Prostate gland (tissue), 2 donors: ENCODE measurements around the gene RTN4R. TPM values are rescaled to one million over a fixed set of nuclear protein-coding genes. Genes with fewer than 3 reads are reported as not detected.

Experiments used
- DNase-seq: peaks from one replicate; pipeline ENCODE4 v3.0.0-alpha.2; 2019; ENCODE audit warnings: low spot score
- H3K27ac ChIP-seq, 2 donors: fragments of 200-600 bp; sonication (generic); 2 replicates each; pipeline ENCODE4 v1.5.1; 2017 to 2019
- H3K27me3 ChIP-seq: fragments of 200-600 bp; sonication (generic); replicated peaks from 2 replicates; pipeline ENCODE4 v1.5.1; 2019; ENCODE audit not compliant: insufficient read depth
- H3K36me3 ChIP-seq, 2 donors: fragments of 200-600 bp; sonication (generic); 1 replicate in 1 of 2; 2 replicates in 1 of 2; pipeline versions ENCODE4 v1.5.1 to v1.8.1; 2017 to 2019
- H3K4me1 ChIP-seq: fragments of 200-600 bp; sonication (generic); replicated peaks from 2 replicates; pipeline ENCODE4 v1.5.1; 2019
- H3K4me3 ChIP-seq, 2 donors: fragments of 200-600 bp; sonication (generic); 2 replicates each; pipeline ENCODE4 v1.5.1; 2017 to 2019
- H3K9me3 ChIP-seq: fragments of 200-600 bp; sonication (generic); 2 replicates; pipeline ENCODE4 v1.5.1; 2017
- CTCF ChIP-seq, 4 experiments: fragments of 200-600 bp in 2 of 4; fragments of 450-650 bp in 2 of 4; sonication (generic) in 2 of 4; IDR thresholded peaks; 1 replicate in 3 of 4; 2 replicates in 1 of 4; pipeline ENCODE4 v1.5.1; 2016 to 2019; ENCODE audit warnings: antibody characterized with exemption in 4 of 4, mild to moderate bottlenecking in 2 of 4, moderate library complexity in 2 of 4
- POLR2A ChIP-seq: fragments of 450-650 bp; IDR thresholded peaks from one replicate; pipeline ENCODE4 v1.6.1; 2016; ENCODE audit warnings: antibody characterized with exemption, mild to moderate bottlenecking
- POLR2AphosphoS5 ChIP-seq: sonication (generic); formaldehyde crosslinking; IDR thresholded peaks from one replicate; pipeline ENCODE4 v1.6.1; 2017; ENCODE audit warnings: antibody characterized with exemption
- WGBS: methylation state at CpG from one replicate; pipeline ENCODE4 v1.1.5; 2018; 5-methylcytosine and 5-hydroxymethylcytosine counted together
- intact Hi-C: fragments of 100-400 bp; cut with DNase I; formaldehyde crosslinking; loops from one replicate; pipeline ENCODE4 v1.14.2; 2022
- total RNA-seq, 2 donors: library from RNA; depleted of rRNA; stranded (reverse); fragments of >200 nt; gene quantifications; one replicate each; pipeline ENCODE4 v1.1.0, GENCODE V29; 2016

The RTN4R gene
- total RNA-seq, 2 donors from 2014 or later, result 4.4 to 6.0 TPM

GRCh38 chr22:20246368-20247009 lies 21.6 kb downstream of the RTN4R start:
- 91% methylated on average over 19 of the region's 19 CpGs for WGBS
- Histone ChIP-seq H3K36me3 (no peaks in the 10 kb centered on the region), H3K4me1 (peaks cover 2% of the 10 kb centered on the region), H3K27ac (no peak overlapping the region), H3K9me3 (no peaks in the 10 kb centered on the region), H3K4me3 (no peak overlapping the region), H3K27me3 (no peaks in the 10 kb centered on the region)
- TF ChIP-seq POLR2A (no peak), CTCF (IDR thresholded peaks at IDR 0.05) (no peak), POLR2AphosphoS5 (no peak)
- intact Hi-C loops, result no loop called here
- no peak for DNase-seq

- Histone ChIP-seq H3K4me1 (peaks cover 2% of the 10 kb centered on the region), H3K27ac (no peak overlapping the region), H3K9me3 (no peaks in the 10 kb centered on the region), H3K27me3 (no peaks in the 10 kb centered on the region), H3K36me3 (no peaks in the 10 kb centered on the region), H3K4me3 (no peak overlapping the region)
- 91% methylated on average over 14 of the region's 14 CpGs for WGBS
- DNase-seq, result no peak
- no peak for TF ChIP-seq POLR2A
- TF ChIP-seq CTCF (IDR thresholded peaks at IDR 0.05), result no peak
- no peak for TF ChIP-seq POLR2AphosphoS5
- intact Hi-C loops, result no loop called here
These were observed 22.3 kb downstream of the RTN4R start for GRCh38 chr22:20245577-20246367.

GRCh38 chr22:20244691-20245576 lies 23.2 kb downstream of the RTN4R start:
- no peak overlapping the region for H3K27ac ChIP-seq
- DNase-seq, result no peak
- H3K9me3 ChIP-seq, result no peaks in the 10 kb centered on the region
- H3K4me1 ChIP-seq, result peaks cover 2% of the 10 kb centered on the region
- H3K4me3 ChIP-seq, result no peak overlapping the region
- no peak for TF ChIP-seq CTCF (IDR thresholded peaks at IDR 0.05)
- intact Hi-C loops, result no loop called here
- H3K36me3 ChIP-seq, result no peaks in the 10 kb centered on the region
- H3K27me3 ChIP-seq, result no peaks in the 10 kb centered on the region
- WGBS, result 80% methylated on average over 24 of the region's 24 CpGs

- intact Hi-C loops, result no loop called here
- Histone ChIP-seq H3K27me3 (no peaks in the 10 kb centered on the region), H3K27ac (no peak overlapping the region), H3K9me3 (no peaks in the 10 kb centered on the region), H3K36me3 (no peaks in the 10 kb centered on the region), H3K4me1 (peaks cover 2% of the 10 kb centered on the region), H3K4me3 (no peak overlapping the region)
- 87% methylated on average over 10 of the region's 10 CpGs for WGBS
- DNase-seq, result no peak
- TF ChIP-seq CTCF (IDR thresholded peaks at IDR 0.05) (no peak), POLR2AphosphoS5 (no peak), POLR2A (no peak)
These were observed 23.9 kb downstream of the RTN4R start for GRCh38 chr22:20244250-20244648.
